Endothelial cell (in vitro differentiated cells): ENCODE data around the gene PCED1A. TPM values are rescaled to one million over a fixed set of nuclear protein-coding genes. Genes with fewer than 3 reads are reported as not detected.
A peak's percentile ranks its signal among the peaks of the same experiment; 100 is the strongest.

Source experiments
- DNase-seq: peaks from one replicate; pipeline ENCODE4 v3.0.0; 2021; ENCODE audit warnings: low spot score
- H3K27ac Mint-ChIP-seq: one replicate; pipeline ENCODE4 v1.8.0; 2021; ENCODE audit warnings: mixed read lengths, inconsistent platforms; ENCODE audit not compliant: unreplicated experiment
- H3K27me3 Mint-ChIP-seq: one replicate; pipeline ENCODE4 v1.8.0; 2021; ENCODE audit warnings: mild to moderate bottlenecking, moderate library complexity, mixed read lengths, inconsistent platforms; ENCODE audit not compliant: unreplicated experiment
- H3K36me3 Mint-ChIP-seq: one replicate; pipeline ENCODE4 v1.8.0; 2021; ENCODE audit warnings: mild to moderate bottlenecking, low read depth, mixed read lengths, inconsistent platforms; ENCODE audit not compliant: unreplicated experiment
- H3K4me1 Mint-ChIP-seq: one replicate; pipeline ENCODE4 v1.8.0; 2021; ENCODE audit warnings: mild to moderate bottlenecking, mixed read lengths, inconsistent platforms; ENCODE audit not compliant: unreplicated experiment
- H3K4me3 Mint-ChIP-seq: one replicate; pipeline ENCODE4 v1.8.0; 2021; ENCODE audit warnings: mild to moderate bottlenecking, mixed read lengths, inconsistent platforms; ENCODE audit not compliant: unreplicated experiment
- H3K9me3 Mint-ChIP-seq: one replicate; pipeline ENCODE4 v1.8.0; 2021; ENCODE audit warnings: mixed read lengths, inconsistent platforms; ENCODE audit not compliant: unreplicated experiment
- CTCF ChIP-seq: fragments of 200-600 bp; sonication (generic); IDR thresholded peaks from one replicate; pipeline ENCODE4 v1.5.0; 2021; ENCODE audit warnings: antibody characterized with exemption; ENCODE audit not compliant: unreplicated experiment
- total RNA-seq: library from RNA; stranded (reverse); fragmentation: NEBNext Ultra II Directional; extraction: Animal tissue kit (Norgen Biotek cat#: 25700); gene quantifications from one replicate; pipeline ENCODE4 v1.2.1, GENCODE V29; 2021; ENCODE audit not compliant: unreplicated experiment

Gene PCED1A
- total RNA-seq, 1 donor from 2014 or later: 30.9 TPM

GRCh38 chr20:2799688-2800520 lies 40.6 kb downstream of the PCED1A start:
- H3K4me1 Mint-ChIP-seq: peaks cover 31% of the 10 kb centered on the region
- DNase-seq: no peak
- no peak for TF ChIP-seq CTCF
- H3K36me3 Mint-ChIP-seq: peaks cover 30% of the 10 kb centered on the region
- H3K27ac Mint-ChIP-seq: peak overlapping the region; percentile 92
- peaks cover 20% of the 10 kb centered on the region for H3K27me3 Mint-ChIP-seq
- no peaks in the 10 kb centered on the region for H3K9me3 Mint-ChIP-seq
- peak overlapping the region; percentile 99 for H3K4me3 Mint-ChIP-seq

- TF ChIP-seq CTCF: no peak
- no peaks in the 10 kb centered on the region for H3K9me3 Mint-ChIP-seq
- peak overlapping the region; percentile 99 for H3K4me3 Mint-ChIP-seq
- no peak for DNase-seq
- H3K27ac Mint-ChIP-seq: peak overlapping the region; percentile 92
- peaks cover 19% of the 10 kb centered on the region for H3K27me3 Mint-ChIP-seq
- H3K36me3 Mint-ChIP-seq: peaks cover 30% of the 10 kb centered on the region
- peaks cover 28% of the 10 kb centered on the region for H3K4me1 Mint-ChIP-seq
These were observed 41.2 kb downstream of the PCED1A start for GRCh38 chr20:2799271-2799670.

- peak overlapping the region; percentile 99 for H3K4me3 Mint-ChIP-seq
- no peak for TF ChIP-seq CTCF
These were observed 41.6 kb downstream of the PCED1A start for GRCh38 chr20:2798814-2799213.

GRCh38 chr20:2798095-2798805 lies 42.2 kb downstream of the PCED1A start:
- H3K27ac Mint-ChIP-seq: no peak overlapping the region
- H3K9me3 Mint-ChIP-seq: no peaks in the 10 kb centered on the region
- peaks cover 26% of the 10 kb centered on the region for H3K36me3 Mint-ChIP-seq
- H3K4me1 Mint-ChIP-seq: peaks cover 27% of the 10 kb centered on the region
- DNase-seq: no peak
- peaks cover 19% of the 10 kb centered on the region for H3K27me3 Mint-ChIP-seq
- TF ChIP-seq CTCF: no peak
- H3K4me3 Mint-ChIP-seq: peak overlapping the region; percentile 99

More at GRCh38 chr20:2798814-2799213, 41.6 kb downstream of the PCED1A start:
- H3K36me3 Mint-ChIP-seq: peaks cover 28% of the 10 kb centered on the region
- DNase-seq: no peak
- peaks cover 19% of the 10 kb centered on the region for H3K27me3 Mint-ChIP-seq
- H3K9me3 Mint-ChIP-seq: no peaks in the 10 kb centered on the region
- H3K27ac Mint-ChIP-seq: peak overlapping the region; percentile 92
- H3K4me1 Mint-ChIP-seq: peaks cover 27% of the 10 kb centered on the region
